HAP-1 (cell line): ENCODE measurements around the gene CCT7.
"Not testable (repeated sequence)": the region's sequence is repeated elsewhere in the genome, so short reads cannot be mapped to it uniquely, and the experiment has no call there.

Experiments
- DNase-seq, 2 experiments: peaks; one replicate each; pipeline ENCODE4 v3.0.0-alpha.2; 2016 to 2020; ENCODE audit warnings: low spot score in 2 of 2
- H3K27me3 ChIP-seq: fragments of 250-450 bp; sonication (Bioruptor Pico); 2 replicates; pipeline ENCODE4 v1.5.1; 2020; ENCODE audit warnings: low read depth, mild to moderate bottlenecking, moderate library complexity
- H3K36me3 ChIP-seq: fragments of 250-450 bp; sonication (Bioruptor Pico); replicated peaks from 2 replicates; pipeline ENCODE4 v1.5.1; 2020; ENCODE audit warnings: mild to moderate bottlenecking
- H3K4me1 ChIP-seq: fragments of 250-450 bp; sonication (Bioruptor Pico); 2 replicates; pipeline ENCODE4 v1.5.1; 2020; ENCODE audit warnings: mild to moderate bottlenecking
- H3K4me3 ChIP-seq: fragments of 250-450 bp; sonication (Bioruptor Pico); 2 replicates; pipeline ENCODE4 v1.5.1; 2020; ENCODE audit warnings: mild to moderate bottlenecking, moderate library complexity
- H3K9me3 ChIP-seq: fragments of 250-450 bp; sonication (Bioruptor Pico); 2 replicates; pipeline ENCODE4 v1.5.1; 2020; ENCODE audit warnings: mild to moderate bottlenecking, moderate library complexity
- in situ Hi-C: fragments of 300-500 bp; cut with MboI; formaldehyde crosslinking; loops from 3 replicates; pipeline ENCODE4 v1.14.3; 2020; ENCODE audit warnings: low sequenced_read_pairs, inconsistent platforms, mixed read lengths

CCT7 gene

GRCh38 chr2:73255007-73255644, 21.0 kb downstream of the CCT7 start:
- in situ Hi-C loops = no loop called here
- Histone ChIP-seq H3K4me3 (no peak overlapping the region), H3K9me3 (no peaks in the 10 kb centered on the region), H3K27me3 (no peaks in the 10 kb centered on the region), H3K4me1 (no peaks in the 10 kb centered on the region), H3K36me3 (peaks cover 56% of the 10 kb centered on the region)
- DNase-seq = no peak

- H3K36me3 ChIP-seq = peaks cover 48% of the 10 kb centered on the region
- in situ Hi-C loops = no loop called here
- no peaks in the 10 kb centered on the region for H3K9me3 ChIP-seq
- no peaks in the 10 kb centered on the region for H3K27me3 ChIP-seq
- no peak for DNase-seq
- H3K4me1 ChIP-seq = no peaks in the 10 kb centered on the region
- H3K4me3 ChIP-seq = no peak overlapping the region
Observed at GRCh38 chr2:73255907-73256617, 22.0 kb downstream of the CCT7 start.

- H3K4me1 ChIP-seq = no peaks in the 10 kb centered on the region
- H3K9me3 ChIP-seq = no peaks in the 10 kb centered on the region
- peaks cover 43% of the 10 kb centered on the region for H3K36me3 ChIP-seq
- in situ Hi-C loops = no loop called here
- DNase-seq = no peak
- H3K27me3 ChIP-seq = no peaks in the 10 kb centered on the region
- no peak overlapping the region for H3K4me3 ChIP-seq
Observed at GRCh38 chr2:73256618-73256922, 22.5 kb downstream of the CCT7 start.

- Histone ChIP-seq H3K4me1 (no peaks in the 10 kb centered on the region), H3K36me3 (peaks cover 39% of the 10 kb centered on the region), H3K9me3 (no peaks in the 10 kb centered on the region), H3K4me3 (no peak overlapping the region), H3K27me3 (no peaks in the 10 kb centered on the region)
- DNase-seq = no peak
- in situ Hi-C loops = no loop called here
Observed at GRCh38 chr2:73257021-73257420, 22.9 kb downstream of the CCT7 start.

GRCh38 chr2:73257425-73258125, 23.5 kb downstream of the CCT7 start:
- H3K27me3 ChIP-seq = no peaks in the 10 kb centered on the region
- DNase-seq = no peak
- in situ Hi-C loops = no loop called here
- no peak overlapping the region for H3K4me3 ChIP-seq
- no peaks in the 10 kb centered on the region for H3K4me1 ChIP-seq
- H3K36me3 ChIP-seq = peaks cover 36% of the 10 kb centered on the region
- H3K9me3 ChIP-seq = no peaks in the 10 kb centered on the region

- no peaks in the 10 kb centered on the region for H3K27me3 ChIP-seq
- no peak for DNase-seq
- peaks cover 33% of the 10 kb centered on the region for H3K36me3 ChIP-seq
- no peak overlapping the region for H3K4me3 ChIP-seq
- H3K9me3 ChIP-seq = no peaks in the 10 kb centered on the region
- in situ Hi-C loops = no loop called here
- H3K4me1 ChIP-seq = no peaks in the 10 kb centered on the region
Observed at GRCh38 chr2:73258186-73258912, 24.2 kb downstream of the CCT7 start.

GRCh38 chr2:73258913-73259215, 24.8 kb downstream of the CCT7 start:
- in situ Hi-C loops = no loop called here
- Histone ChIP-seq H3K27me3 (no peaks in the 10 kb centered on the region), H3K9me3 (no peaks in the 10 kb centered on the region), H3K36me3 (peaks cover 29% of the 10 kb centered on the region), H3K4me1 (no peaks in the 10 kb centered on the region), H3K4me3 (no peak overlapping the region)
- DNase-seq = no peak

- no peak for DNase-seq
- no peaks in the 10 kb centered on the region for H3K9me3 ChIP-seq
- H3K4me1 ChIP-seq = no peaks in the 10 kb centered on the region
- in situ Hi-C loops = no loop called here
- no peaks in the 10 kb centered on the region for H3K27me3 ChIP-seq
- H3K36me3 ChIP-seq = peaks cover 28% of the 10 kb centered on the region
- no peak overlapping the region for H3K4me3 ChIP-seq
Observed at GRCh38 chr2:73259276-73259675, 25.2 kb downstream of the CCT7 start.

GRCh38 chr2:73259704-73260337, 25.7 kb downstream of the CCT7 start:
- no peaks in the 10 kb centered on the region for H3K27me3 ChIP-seq
- no peak for DNase-seq
- in situ Hi-C loops = no loop called here
- no peak overlapping the region for H3K4me3 ChIP-seq
- H3K4me1 ChIP-seq = no peaks in the 10 kb centered on the region
- no peaks in the 10 kb centered on the region for H3K9me3 ChIP-seq
- peaks cover 24% of the 10 kb centered on the region for H3K36me3 ChIP-seq

- Histone ChIP-seq H3K4me3 (no peak overlapping the region), H3K4me1 (no peaks in the 10 kb centered on the region), H3K36me3 (peaks cover 24% of the 10 kb centered on the region), H3K9me3 (no peaks in the 10 kb centered on the region), H3K27me3 (no peaks in the 10 kb centered on the region)
- peak in 1 of 2 experiments; percentile 55 for DNase-seq
- in situ Hi-C loops = no loop called here
Observed at GRCh38 chr2:73260338-73260984, 26.4 kb downstream of the CCT7 start.

GRCh38 chr2:73262108-73262651, 28.1 kb downstream of the CCT7 start:
- in situ Hi-C loops = no loop called here
- Histone ChIP-seq H3K4me3 (no peak overlapping the region), H3K4me1 (no peaks in the 10 kb centered on the region), H3K27me3 (no peaks in the 10 kb centered on the region), H3K36me3 (peaks cover 24% of the 10 kb centered on the region), H3K9me3 (no peaks in the 10 kb centered on the region)
- no peak for DNase-seq

- in situ Hi-C loops, H3K27me3 ChIP-seq: not testable (repeated sequence)
- H3K36me3 ChIP-seq = peaks cover 29% of the 10 kb centered on the region
Observed at GRCh38 chr2:73262691-73263429, 28.8 kb downstream of the CCT7 start.

More at GRCh38 chr2:73262691-73263429, 28.8 kb downstream of the CCT7 start:
- not testable (repeated sequence) for H3K9me3 ChIP-seq, H3K4me3 ChIP-seq, H3K4me1 ChIP-seq, DNase-seq
